HG03469 (cell line): ENCODE results near the gene SLC49A4.
A peak's percentile ranks its signal among the peaks of the same experiment; 100 is the strongest.
"Not testable (repeated sequence)": the region's sequence is repeated elsewhere in the genome, so short reads cannot be mapped to it uniquely, and the experiment has no call there.

ENCODE experiments used
- ATAC-seq: cut with Tn5 transposase; IDR thresholded peaks from one replicate; pipeline ENCODE4 v1.9.1; 2021; ENCODE audit warnings: mild to moderate bottlenecking, moderate library complexity, moderate number of reproducible peaks; ENCODE audit not compliant: unreplicated experiment

SLC49A4 gene, protein sequence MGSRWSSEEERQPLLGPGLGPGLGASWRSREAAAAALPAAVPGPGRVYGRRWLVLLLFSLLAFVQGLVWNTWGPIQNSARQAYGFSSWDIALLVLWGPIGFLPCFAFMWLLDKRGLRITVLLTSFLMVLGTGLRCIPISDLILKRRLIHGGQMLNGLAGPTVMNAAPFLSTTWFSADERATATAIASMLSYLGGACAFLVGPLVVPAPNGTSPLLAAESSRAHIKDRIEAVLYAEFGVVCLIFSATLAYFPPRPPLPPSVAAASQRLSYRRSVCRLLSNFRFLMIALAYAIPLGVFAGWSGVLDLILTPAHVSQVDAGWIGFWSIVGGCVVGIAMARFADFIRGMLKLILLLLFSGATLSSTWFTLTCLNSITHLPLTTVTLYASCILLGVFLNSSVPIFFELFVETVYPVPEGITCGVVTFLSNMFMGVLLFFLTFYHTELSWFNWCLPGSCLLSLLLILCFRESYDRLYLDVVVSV

GRCh38 chr3:122794779-122795673 is at the start of gene SLC49A4:
Gene SLC49A4 (plus strand): TSS chr3:122795069. CDS start chr3:122795193, 124 bp downstream.
- peak; percentile 52 for ATAC-seq

DNA sequence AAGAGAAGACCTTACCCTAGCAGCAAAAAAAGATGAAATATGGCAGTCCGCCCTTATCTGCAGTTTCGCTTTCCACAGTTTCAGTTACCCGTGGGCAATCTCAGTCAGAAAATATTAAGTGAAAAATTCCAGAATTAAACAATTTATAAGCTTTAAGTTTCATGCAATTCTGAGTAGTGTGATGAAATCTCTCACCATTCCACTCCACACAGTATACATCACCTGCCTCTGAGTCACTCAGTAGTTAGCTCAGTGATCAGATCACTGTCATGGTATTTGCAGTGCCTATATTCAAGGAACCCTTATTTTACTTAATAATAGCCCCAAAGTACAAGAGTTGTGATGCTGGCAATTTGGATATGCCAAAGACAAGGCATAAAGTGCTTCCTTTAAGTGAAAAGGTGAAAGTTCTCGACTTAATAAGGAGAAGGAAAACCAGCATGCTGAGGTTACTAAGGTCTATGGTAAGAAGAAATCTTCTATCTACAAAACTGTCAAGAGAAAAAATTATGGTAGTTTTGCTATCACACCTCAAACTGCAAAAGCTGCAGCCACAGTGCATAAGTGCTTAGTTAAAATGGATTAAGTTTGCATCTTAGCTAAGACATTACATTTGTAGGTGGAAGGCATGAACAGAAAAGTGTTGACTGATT is 49.4 kb upstream of the SLC49A4 start:
- no peak for ATAC-seq

DNA sequence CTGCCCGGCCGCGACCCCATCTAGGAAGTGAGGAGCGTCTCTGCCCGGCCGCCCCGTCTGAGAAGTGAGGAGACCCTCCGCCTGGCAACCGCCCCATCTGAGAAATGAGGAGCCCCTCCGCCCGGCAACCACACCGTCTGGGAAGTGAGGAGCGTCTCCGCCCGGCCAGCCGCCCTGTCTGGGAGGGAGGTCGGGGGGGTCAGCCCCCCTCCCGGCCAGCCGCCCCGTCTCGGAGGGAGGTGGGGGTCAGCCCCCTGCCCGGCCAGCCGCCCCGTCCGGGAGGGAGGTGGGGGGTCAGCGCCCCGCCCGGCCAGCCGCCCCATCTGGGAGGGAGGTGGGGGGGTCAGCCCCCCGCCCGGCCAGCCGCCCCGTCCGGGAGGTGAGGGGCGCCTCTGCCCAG is 47.6 kb upstream of the SLC49A4 start:
- ATAC-seq: not testable (repeated sequence)

- no peak for ATAC-seq
These were observed 46.5 kb upstream of the SLC49A4 start for GRCh38 chr3:122748347-122748746.

GRCh38 chr3:122754929-122755328 is 39.9 kb upstream of the SLC49A4 start:
- peak; percentile 76 for ATAC-seq

GRCh38 chr3:122755491-122755890 is 39.4 kb upstream of the SLC49A4 start:
- no peak for ATAC-seq

DNA sequence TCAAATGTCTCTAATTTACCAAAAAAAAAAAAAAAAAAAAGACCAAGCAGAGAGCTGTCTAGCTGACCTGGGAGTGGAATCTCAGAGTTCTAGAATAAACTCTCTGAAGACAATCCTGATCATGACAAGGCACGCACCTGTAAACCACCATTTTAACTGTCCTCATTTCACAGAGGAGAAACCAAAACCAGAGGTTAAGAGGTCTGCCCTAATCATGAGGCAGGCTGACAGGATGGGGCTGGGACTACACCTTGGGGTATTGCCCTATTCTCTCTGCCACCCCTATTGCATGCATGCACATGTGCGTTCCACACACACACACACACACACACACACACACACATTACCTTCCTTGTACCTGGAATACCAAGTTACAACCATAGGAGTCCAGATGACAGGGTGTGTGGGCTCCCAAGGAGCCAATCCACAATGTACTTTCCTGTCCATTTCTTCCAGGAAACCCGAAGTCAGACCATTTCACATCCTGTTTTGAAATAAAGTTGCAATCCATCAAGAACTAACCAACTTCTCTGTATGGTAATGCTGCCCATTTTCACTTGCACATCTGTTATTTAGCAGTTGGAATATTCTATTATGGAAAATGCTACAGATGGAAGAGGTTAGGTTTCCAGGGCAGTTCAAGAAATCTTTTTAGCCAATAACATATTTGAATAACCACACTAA is 35.9 kb upstream of the SLC49A4 start:
- no peak for ATAC-seq

DNA sequence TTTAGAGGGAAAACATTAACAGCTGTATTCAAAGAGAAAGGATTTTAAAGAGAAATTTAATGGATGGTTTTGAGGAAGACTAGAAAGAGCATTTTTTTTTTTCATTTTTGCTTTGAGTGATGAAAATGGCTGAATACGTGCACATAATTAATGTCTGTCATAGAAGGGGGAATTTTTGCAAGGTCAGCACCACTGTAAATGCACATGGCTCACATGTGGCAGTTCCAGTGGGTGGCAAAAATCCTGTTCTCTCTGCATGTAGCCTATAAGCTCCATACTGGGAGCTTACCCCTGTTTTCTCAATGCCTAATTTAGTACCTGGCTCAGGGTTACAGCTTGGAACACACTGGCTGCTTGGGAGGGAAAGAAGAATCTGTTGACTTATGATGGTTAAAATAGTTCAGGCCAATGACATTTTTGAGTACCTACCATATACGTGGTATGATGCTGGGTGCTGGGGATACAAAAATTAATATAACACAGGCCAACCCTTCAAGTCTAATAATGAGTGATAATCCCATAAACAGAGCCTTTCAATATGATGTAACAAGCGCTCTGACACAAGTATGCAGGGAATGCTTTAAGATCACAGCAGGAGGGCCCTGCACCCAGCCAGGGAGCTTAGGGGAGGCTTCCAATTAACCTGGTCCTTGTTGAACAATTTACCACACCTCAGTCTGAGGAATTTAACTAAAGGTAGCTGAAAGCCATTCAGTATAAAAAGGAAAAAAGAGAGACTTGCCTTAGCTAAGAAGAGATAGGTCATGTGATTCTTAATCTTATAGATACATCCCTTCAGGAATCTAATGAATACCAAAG is 34.2 kb upstream of the SLC49A4 start:
- ATAC-seq: no peak

DNA sequence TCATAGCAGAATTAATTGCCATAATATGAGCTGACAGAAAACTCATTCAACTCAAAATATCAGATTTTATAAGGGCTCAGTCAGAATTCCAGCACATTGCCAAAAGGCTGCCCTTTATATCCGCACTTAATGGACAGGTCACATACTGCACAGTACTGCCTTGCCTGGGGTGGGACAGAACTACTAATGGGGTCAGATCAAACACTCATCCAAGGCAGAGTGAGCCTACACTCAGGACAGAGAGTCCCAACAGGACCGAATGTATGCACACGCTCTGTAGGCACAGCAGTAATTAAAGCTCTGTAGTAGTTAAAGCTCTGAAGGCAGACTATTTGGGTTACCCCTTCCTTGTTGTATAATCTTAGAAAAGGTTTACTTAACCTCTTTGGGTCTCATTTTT is 28.4 kb upstream of the SLC49A4 start:
- ATAC-seq: no peak

DNA sequence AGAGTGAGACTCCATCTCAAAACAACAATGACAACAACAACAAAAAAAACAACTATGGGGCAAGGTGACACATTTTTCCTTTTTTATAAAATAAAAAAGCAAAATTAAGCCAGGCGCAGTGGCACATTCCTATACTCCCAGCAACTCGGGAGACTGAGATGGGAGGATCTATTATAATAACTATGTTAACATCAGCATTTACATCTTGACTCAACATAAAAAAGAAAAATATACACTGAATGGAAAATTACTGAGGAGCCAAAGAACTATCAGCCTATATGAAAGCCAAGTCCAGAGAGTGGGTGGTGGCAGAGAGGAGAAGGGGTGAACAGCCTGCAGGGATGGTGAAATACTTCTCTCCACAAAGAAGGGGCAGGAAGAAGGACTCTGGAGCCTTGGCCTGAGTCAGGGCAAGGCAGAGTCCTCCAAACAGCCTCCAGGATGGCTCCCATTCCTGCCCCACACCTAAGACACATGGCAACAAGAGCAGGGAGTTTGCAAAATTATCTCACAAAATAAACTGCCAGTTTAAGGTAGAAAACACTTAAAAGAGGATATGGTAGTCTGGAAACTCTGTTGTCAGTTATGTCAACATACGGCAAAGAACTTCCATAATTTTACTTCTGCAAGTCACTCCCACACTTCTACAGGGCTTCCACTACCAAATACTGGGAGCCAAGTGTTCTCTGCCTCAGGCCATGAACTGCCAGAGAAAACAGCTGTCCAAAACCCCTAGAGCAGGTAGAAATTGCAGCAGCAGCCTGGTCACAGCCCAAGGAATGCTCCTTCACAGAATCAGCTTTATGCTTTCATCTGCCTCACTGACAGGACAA is 27.1 kb upstream of the SLC49A4 start:
- ATAC-seq: no peak

DNA sequence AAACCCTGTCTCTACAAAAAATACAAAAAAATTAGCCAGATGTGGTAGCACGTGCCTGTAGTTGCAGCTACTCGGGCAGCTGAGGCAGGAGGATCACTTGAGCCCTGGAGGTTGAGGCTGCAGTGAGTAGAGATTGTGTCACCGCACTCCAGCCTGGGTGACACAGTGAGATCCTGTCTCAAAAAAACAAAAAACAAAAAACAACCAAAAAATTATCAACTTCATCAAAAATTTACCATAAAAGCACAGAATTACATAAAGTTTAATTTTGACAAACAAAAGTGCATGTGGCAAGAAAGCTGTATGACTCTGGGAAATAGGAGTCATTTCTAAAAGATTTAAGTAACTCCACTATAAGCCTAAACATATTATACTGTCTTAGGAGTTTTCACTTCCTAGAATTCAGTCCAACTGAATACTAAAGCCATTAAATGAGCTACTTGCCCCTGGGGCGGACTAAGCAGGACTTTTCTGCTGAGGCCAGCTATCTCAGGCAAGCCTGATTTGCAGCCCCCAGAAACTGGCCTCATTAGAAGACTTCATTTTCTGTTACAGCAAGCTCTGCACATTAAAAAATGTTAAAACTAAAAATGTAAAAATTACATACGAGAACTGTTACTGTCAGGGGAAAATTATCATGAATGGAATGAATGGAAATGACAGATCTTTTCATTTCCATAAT is 24.2 kb upstream of the SLC49A4 start:
- ATAC-seq: no peak

- no peak for ATAC-seq
These were observed 22.0 kb upstream of the SLC49A4 start for GRCh38 chr3:122772827-122773226.

GRCh38 chr3:122773944-122774509 is 20.8 kb upstream of the SLC49A4 start:
- ATAC-seq: no peak

DNA sequence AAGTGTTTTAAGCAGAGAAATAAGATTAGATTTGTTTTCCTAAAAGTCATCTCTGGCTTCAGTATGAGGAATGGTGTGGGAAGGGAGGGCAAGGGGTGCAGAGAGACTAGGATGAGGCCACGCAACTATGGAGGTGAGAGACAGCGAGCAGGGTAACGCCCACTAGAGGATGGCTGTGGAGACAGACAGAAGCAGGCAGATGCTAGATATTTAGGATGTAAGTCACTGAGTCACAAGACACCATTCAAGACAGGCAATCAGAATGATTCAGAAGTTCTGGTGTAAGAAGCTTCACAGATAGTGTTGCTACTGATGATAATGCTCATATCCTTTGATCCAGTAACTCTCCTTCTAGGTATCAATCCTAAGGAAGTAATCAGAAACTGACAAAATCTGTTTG is 20.3 kb upstream of the SLC49A4 start:
- no peak for ATAC-seq

DNA sequence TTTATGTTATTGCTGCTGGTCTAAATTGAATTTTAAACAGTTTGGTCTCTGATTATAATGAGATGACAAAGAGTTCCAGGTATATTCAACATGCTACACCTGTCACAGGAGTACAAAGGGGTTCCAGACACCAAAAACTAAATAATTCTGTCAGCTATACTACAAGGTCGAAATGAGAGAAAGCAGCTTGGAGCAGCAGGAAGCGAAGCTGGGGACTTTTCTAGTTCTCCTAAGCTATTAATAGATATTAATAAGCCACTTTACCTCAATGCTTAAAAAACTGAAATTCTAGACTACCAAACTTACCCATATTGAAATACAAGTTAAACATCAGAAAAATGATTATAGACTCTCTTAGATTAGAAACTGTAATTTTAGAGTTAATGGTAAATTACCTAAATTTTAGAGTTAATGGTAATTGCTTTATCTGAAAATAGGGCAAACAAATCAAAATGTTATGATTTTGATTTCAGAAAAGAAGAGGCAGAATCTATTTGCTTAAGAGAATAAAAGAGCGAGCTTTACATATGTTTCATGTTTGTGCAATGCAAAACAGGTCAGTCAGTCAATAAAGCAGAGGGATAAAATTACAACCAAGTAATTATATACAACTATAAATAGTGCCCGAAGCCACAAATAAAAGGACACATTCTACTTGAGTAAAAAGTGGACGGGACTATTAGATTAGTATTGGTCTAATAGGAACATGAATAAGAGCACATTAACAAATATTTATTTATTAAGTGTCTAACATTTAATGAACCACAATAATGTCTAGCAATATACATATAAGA is 18.0 kb upstream of the SLC49A4 start:
- ATAC-seq: no peak

DNA sequence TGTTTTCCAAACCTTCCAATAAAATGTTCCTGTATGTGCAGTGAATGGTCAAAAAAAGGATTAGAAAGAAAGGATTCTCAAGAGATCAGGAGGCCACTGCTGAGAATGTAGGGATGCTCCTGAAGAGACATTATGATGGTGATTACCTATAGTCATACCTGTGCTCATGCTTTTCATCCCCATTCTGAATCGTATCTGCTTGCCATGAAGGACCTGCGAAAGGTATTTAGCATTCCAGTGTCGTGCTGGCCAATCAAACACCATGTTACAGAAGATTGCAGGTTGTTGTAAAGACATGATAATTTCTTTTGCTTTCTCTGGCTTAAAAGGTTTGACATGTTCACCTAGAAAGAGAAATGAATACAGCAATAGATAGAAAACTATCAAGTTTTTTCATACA is 17.3 kb upstream of the SLC49A4 start:
- ATAC-seq: no peak

DNA sequence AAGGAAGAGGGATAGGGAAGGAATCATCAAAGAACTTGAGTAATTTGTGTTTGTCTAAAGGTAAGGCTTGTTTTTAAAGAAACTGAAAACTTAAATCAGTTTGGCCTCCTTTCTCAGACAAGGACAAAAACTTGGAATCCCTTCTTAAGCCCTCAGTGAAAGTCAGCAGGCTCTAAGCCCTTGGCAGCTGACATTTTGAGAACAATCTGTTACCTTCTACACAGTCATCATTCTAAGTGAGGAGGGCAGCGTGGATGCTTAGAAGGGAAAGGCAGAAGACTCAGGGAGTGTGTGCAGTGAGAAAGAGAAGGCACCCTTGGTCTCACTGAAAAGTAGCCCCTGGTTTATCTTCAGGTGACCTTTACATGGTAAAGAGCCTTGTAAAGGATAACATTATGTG is 12.1 kb upstream of the SLC49A4 start:
- no peak for ATAC-seq
